ENCODE measurements around the gene ANTXR1.

ANTXR1 gene

GRCh38 chr2:69096326-69097095, 83.5 kb downstream of the ANTXR1 start:
- Mint-ChIP-seq H3K9me3 (no peaks in the 10 kb centered on the region), H3K27ac (peak overlapping the region; percentile 81 to 88 (median 86)), H3K4me1 (peaks cover 42% of the 10 kb centered on the region), H3K36me3 (ENCODE audit: low read depth) (peaks cover 61% of the 10 kb centered on the region), H3K4me3 (no peak overlapping the region), H3K27me3 (ENCODE audit: low read depth) (no peaks in the 10 kb centered on the region)
- no peak for TF ChIP-seq CTCF (IDR thresholded peaks at IDR 0.05; ENCODE audit: unreplicated experiment in 3 of 3)

DNA sequence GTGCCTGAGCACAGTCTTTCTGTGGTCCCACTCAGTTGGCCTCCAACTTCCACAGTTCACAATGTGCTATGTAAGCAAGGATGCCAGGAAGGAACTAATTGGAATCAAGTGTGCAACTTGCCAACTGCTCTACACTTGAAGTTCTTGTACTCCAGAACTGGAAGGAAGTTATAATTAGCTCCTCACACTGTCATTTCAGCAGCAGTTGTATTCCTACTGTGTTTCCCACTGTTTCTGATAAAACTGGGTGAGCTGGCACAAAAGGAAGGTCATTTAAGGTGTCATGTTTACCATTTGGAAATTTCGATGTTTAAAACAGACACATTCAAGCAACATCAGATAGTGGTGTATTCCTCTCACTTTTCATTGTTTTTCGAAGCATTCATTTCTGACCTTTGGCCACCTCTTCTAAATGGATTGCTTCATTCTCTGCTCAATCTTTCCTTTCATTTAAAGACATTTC, 84.2 kb downstream of the ANTXR1 start:
- Mint-ChIP-seq H3K4me1 (peaks cover 49% of the 10 kb centered on the region), H3K4me3 (no peak overlapping the region), H3K27me3 (ENCODE audit: low read depth) (no peaks in the 10 kb centered on the region)

GRCh38 chr2:69097891-69098655, 85.1 kb downstream of the ANTXR1 start:
- Mint-ChIP-seq H3K27ac (peak overlapping the region; percentile 81 to 88 (median 86)), H3K36me3 (ENCODE audit: low read depth) (peaks cover 65% of the 10 kb centered on the region), H3K9me3 (no peaks in the 10 kb centered on the region), H3K27me3 (ENCODE audit: low read depth) (no peaks in the 10 kb centered on the region), H3K4me1 (peaks cover 55% of the 10 kb centered on the region), H3K4me3 (no peak overlapping the region)
- no peak for TF ChIP-seq CTCF (IDR thresholded peaks at IDR 0.05; ENCODE audit: unreplicated experiment in 3 of 3)

More for the DNA sequence above, 84.2 kb downstream of the ANTXR1 start:
- TF ChIP-seq CTCF (IDR thresholded peaks at IDR 0.05; ENCODE audit: unreplicated experiment in 3 of 3) = no peak
- H3K9me3 Mint-ChIP-seq = no peaks in the 10 kb centered on the region
- peaks cover 61% of the 10 kb centered on the region for H3K36me3 Mint-ChIP-seq (ENCODE audit: low read depth)
- H3K27ac Mint-ChIP-seq = peak overlapping the region; percentile 81 to 88 (median 86)

- TF ChIP-seq CTCF (IDR thresholded peaks at IDR 0.05; ENCODE audit: unreplicated experiment in 3 of 3) = no peak
- Mint-ChIP-seq H3K36me3 (ENCODE audit: low read depth) (peaks cover 65% of the 10 kb centered on the region), H3K4me3 (no peak overlapping the region), H3K4me1 (peaks cover 65% of the 10 kb centered on the region), H3K27ac (peak overlapping the region in 2 of 3 experiments; percentile 58 to 77), H3K9me3 (no peaks in the 10 kb centered on the region), H3K27me3 (ENCODE audit: low read depth) (no peaks in the 10 kb centered on the region)
Observed at GRCh38 chr2:69099541-69099940, 86.6 kb downstream of the ANTXR1 start.

- H3K4me1 Mint-ChIP-seq = peaks cover 61% of the 10 kb centered on the region
- H3K36me3 Mint-ChIP-seq (ENCODE audit: low read depth) = peaks cover 66% of the 10 kb centered on the region
- no peak for TF ChIP-seq CTCF (IDR thresholded peaks at IDR 0.05; ENCODE audit: unreplicated experiment in 3 of 3)
Observed at GRCh38 chr2:69100220-69100723, 87.3 kb downstream of the ANTXR1 start.

More at GRCh38 chr2:69100220-69100723, 87.3 kb downstream of the ANTXR1 start:
- no peak overlapping the region for H3K4me3 Mint-ChIP-seq
- no peaks in the 10 kb centered on the region for H3K9me3 Mint-ChIP-seq
- no peaks in the 10 kb centered on the region for H3K27me3 Mint-ChIP-seq (ENCODE audit: low read depth)
- peak overlapping the region; percentile 58 to 77 (median 64) for H3K27ac Mint-ChIP-seq
